GM23338 (cell line): ENCODE results near the gene SST.

Experiments used
- CREB1 ChIP-seq: fragments of 250-450 bp; sonication (Bioruptor Pico); IDR thresholded peaks from 2 replicates; pipeline ENCODE4 v1.5.0; 2020; ENCODE audit warnings: low read depth, mild to moderate bottlenecking, moderate library complexity
- EZH2 ChIP-seq: fragments of 200-600 bp; sonication (generic); IDR thresholded peaks from one replicate; pipeline ENCODE4 v1.8.0; 2017; ENCODE audit warnings: antibody characterized with exemption, mild to moderate bottlenecking, low read depth; ENCODE audit not compliant: unreplicated experiment
- EZH2phosphoT487 ChIP-seq: fragments of 200-600 bp; sonication (generic); IDR thresholded peaks from one replicate; pipeline ENCODE4 v1.8.1; 2018; ENCODE audit warnings: antibody characterized with exemption; ENCODE audit not compliant: unreplicated experiment
- NANOG ChIP-seq: IDR thresholded peaks from 2 replicates; pipeline ENCODE4 v1.6.1; 2016; ENCODE audit warnings: antibody characterized with exemption, borderline replicate concordance
- POLR2AphosphoS5 ChIP-seq: IDR thresholded peaks from 2 replicates; pipeline ENCODE4 v1.6.1; 2016; ENCODE audit warnings: antibody characterized with exemption, low read depth
- REST ChIP-seq: IDR thresholded peaks from one replicate; pipeline ENCODE4 v1.6.1; 2018; ENCODE audit warnings: antibody characterized with exemption; ENCODE audit not compliant: unreplicated experiment
- STAT1 ChIP-seq: IDR thresholded peaks from one replicate; pipeline ENCODE4 v1.6.1; 2016; ENCODE audit warnings: antibody characterized with exemption; ENCODE audit not compliant: unreplicated experiment
- ZNF114 ChIP-seq: fragments of 250-450 bp; sonication (Bioruptor Pico); IDR thresholded peaks from 2 replicates; pipeline ENCODE4 v1.5.0; 2020; ENCODE audit warnings: mild to moderate bottlenecking, moderate library complexity
- ZNF331 ChIP-seq: fragments of 250-450 bp; sonication (Bioruptor Pico); IDR thresholded peaks from 2 replicates; pipeline ENCODE4 v1.5.0; 2020; ENCODE audit warnings: low read depth, mild to moderate bottlenecking, moderate library complexity
- ZNF462 ChIP-seq: fragments of 250-450 bp; sonication (Bioruptor Pico); IDR thresholded peaks from 2 replicates; pipeline ENCODE4 v1.5.0; 2020; ENCODE audit warnings: mild to moderate bottlenecking, moderate library complexity
- TF ChIP-seq, protein P1 (sequence below), 2 experiments: fragments of 200-600 bp in 1 of 2; sonication (generic) in 1 of 2; conservative IDR thresholded peaks; 2 replicates each; pipeline versions ENCODE4 v1.5.1 to v1.6.1; 2016 to 2017; ENCODE audit warnings: antibody characterized with exemption in 2 of 2, low read depth in 2 of 2, mild to moderate bottlenecking in 2 of 2, moderate library complexity in 1 of 2
- TF ChIP-seq, protein P2 (sequence below): IDR thresholded peaks from 2 replicates; pipeline ENCODE4 v1.6.1; 2016; ENCODE audit warnings: antibody characterized with exemption

DNA sequence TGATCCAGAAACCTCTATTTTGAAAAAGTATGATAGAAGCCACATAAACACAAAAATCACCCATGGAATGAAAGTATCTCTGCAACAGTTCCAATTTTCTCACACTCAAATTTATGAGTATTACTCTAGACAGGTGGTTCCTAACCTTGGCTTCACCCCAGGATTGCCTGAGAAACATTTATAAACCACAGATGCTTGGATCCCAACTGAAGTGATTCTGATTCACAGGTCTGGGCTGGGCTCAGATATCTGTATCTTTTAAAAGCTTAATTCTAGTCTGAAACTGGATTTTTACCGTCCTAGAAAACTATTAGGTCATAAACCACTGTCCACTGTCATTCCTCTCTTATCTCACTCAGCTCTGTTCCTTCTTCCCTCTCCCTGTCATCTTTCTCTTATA, 7.4 kb upstream of the SST start:
- TF ChIP-seq, protein P1, sequence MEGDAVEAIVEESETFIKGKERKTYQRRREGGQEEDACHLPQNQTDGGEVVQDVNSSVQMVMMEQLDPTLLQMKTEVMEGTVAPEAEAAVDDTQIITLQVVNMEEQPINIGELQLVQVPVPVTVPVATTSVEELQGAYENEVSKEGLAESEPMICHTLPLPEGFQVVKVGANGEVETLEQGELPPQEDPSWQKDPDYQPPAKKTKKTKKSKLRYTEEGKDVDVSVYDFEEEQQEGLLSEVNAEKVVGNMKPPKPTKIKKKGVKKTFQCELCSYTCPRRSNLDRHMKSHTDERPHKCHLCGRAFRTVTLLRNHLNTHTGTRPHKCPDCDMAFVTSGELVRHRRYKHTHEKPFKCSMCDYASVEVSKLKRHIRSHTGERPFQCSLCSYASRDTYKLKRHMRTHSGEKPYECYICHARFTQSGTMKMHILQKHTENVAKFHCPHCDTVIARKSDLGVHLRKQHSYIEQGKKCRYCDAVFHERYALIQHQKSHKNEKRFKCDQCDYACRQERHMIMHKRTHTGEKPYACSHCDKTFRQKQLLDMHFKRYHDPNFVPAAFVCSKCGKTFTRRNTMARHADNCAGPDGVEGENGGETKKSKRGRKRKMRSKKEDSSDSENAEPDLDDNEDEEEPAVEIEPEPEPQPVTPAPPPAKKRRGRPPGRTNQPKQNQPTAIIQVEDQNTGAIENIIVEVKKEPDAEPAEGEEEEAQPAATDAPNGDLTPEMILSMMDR (conservative IDR thresholded peaks at IDR 0.05; ENCODE audit: low read depth in 2 of 2), result no peak
- TF ChIP-seq EZH2 (no peak), CREB1 (CRISPR knock-in tag) (no peak), EZH2phosphoT487 (no peak), ZNF114 (CRISPR knock-in tag) (no peak), POLR2AphosphoS5 (no peak), REST (no peak), ZNF331 (CRISPR knock-in tag) (no peak), NANOG (no peak), ZNF462 (CRISPR knock-in tag) (no peak), STAT1 (no peak)
- TF ChIP-seq, protein P2, sequence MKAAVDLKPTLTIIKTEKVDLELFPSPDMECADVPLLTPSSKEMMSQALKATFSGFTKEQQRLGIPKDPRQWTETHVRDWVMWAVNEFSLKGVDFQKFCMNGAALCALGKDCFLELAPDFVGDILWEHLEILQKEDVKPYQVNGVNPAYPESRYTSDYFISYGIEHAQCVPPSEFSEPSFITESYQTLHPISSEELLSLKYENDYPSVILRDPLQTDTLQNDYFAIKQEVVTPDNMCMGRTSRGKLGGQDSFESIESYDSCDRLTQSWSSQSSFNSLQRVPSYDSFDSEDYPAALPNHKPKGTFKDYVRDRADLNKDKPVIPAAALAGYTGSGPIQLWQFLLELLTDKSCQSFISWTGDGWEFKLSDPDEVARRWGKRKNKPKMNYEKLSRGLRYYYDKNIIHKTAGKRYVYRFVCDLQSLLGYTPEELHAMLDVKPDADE, result no peak
